ENCODE data around the gene ITGA6.

DNA sequence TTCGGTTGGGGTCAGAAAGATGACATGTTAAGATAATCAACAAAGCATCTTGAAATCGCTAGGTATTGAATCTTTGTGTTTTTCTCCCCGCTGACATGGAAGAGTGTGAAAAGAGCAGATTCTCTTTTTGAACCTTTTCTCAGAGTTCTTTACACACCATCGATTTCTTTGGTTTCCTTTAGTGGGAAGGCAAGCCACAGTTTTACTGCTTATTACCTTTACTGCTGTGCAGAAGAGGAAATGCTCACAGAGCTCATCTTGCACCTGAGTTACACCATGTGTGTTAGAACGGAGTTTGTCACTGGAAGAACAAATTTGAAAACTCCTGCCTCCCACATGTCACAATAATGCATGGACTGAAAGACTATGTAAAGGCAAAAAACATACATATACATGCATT is 83.2 kb downstream of the ITGA6 start:
- TF ChIP-seq, protein P1, sequence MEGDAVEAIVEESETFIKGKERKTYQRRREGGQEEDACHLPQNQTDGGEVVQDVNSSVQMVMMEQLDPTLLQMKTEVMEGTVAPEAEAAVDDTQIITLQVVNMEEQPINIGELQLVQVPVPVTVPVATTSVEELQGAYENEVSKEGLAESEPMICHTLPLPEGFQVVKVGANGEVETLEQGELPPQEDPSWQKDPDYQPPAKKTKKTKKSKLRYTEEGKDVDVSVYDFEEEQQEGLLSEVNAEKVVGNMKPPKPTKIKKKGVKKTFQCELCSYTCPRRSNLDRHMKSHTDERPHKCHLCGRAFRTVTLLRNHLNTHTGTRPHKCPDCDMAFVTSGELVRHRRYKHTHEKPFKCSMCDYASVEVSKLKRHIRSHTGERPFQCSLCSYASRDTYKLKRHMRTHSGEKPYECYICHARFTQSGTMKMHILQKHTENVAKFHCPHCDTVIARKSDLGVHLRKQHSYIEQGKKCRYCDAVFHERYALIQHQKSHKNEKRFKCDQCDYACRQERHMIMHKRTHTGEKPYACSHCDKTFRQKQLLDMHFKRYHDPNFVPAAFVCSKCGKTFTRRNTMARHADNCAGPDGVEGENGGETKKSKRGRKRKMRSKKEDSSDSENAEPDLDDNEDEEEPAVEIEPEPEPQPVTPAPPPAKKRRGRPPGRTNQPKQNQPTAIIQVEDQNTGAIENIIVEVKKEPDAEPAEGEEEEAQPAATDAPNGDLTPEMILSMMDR (IDR thresholded peaks at IDR 0.05) = no peak
- TF ChIP-seq POLR2AphosphoS5 (IDR thresholded peaks at IDR 0.05) = no peak
- no peak for TF ChIP-seq POLR2A (IDR thresholded peaks at IDR 0.05)
